ENCODE results near the gene MYO1C.

MYO1C gene

GRCh38 chr17:1416414-1416813 lies 76.1 kb downstream of the MYO1C start:
- Mint-ChIP-seq H3K4me3 (no peak overlapping the region), H3K36me3 (peaks cover 19% of the 10 kb centered on the region), H3K27me3 (no peaks in the 10 kb centered on the region), H3K4me1 (peaks cover 8% of the 10 kb centered on the region), H3K9me3 (no peaks in the 10 kb centered on the region), H3K27ac (no peak overlapping the region)
- ATAC-seq, result no peak

GRCh38 chr17:1414634-1415033 lies 77.9 kb downstream of the MYO1C start:
- ATAC-seq, result no peak
- Mint-ChIP-seq H3K36me3 (peaks cover 14% of the 10 kb centered on the region), H3K4me1 (peaks cover 8% of the 10 kb centered on the region), H3K4me3 (no peak overlapping the region), H3K27me3 (no peaks in the 10 kb centered on the region), H3K9me3 (no peaks in the 10 kb centered on the region), H3K27ac (no peak overlapping the region)

Data from stimulated activated memory B cell treated with anti-CD40 and anti-IgM and Interleukin-4, amounts not matched to agents 10 μg/mL and 1 μg/mL and 100 μg/mL, for 72 hours (primary cell).